Fibroblast of lung (primary cell): Measurements from ENCODE around the gene TMEM179.

Source experiments
- CTCF ChIP-seq, 2 donors: IDR thresholded peaks in 1 of 2; conservative IDR thresholded peaks in 1 of 2; 1 replicate in 1 of 2; 2 replicates in 1 of 2; pipeline ENCODE4 v1.5.1; 2011 to 2012; ENCODE audit warnings: low read length in 2 of 2, control low read depth in 1 of 2, inconsistent platforms in 1 of 2, low read depth in 1 of 2, mild to moderate bottlenecking in 1 of 2
- EZH2 ChIP-seq: IDR thresholded peaks from 2 replicates; pipeline ENCODE4 v1.5.1; 2012; ENCODE audit warnings: low read length, control low read depth, mild to moderate bottlenecking; ENCODE audit errors: missing control alignments

DNA sequence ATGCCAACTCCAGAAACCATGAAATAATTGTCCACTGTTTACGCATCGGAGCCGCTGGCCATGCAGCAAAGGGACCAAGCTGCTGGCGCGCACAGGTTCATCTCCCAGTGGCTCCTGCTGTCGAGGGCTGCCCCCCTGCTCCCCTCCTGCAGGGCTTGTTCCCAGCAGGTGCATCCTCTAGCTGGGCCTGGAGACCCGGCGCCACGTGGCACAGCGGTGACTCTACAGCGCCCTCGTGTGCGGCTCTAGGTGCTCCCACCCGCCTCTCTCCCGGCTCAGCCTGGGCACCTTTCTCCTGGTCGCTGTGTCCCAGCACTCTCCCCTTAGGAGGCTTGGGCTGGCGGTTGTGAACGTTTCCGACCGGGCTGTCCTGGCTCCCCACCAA, 47.3 kb upstream of the TMEM179 start:
- TF ChIP-seq CTCF (conservative IDR thresholded peaks at IDR 0.05 in 1 of 2, IDR thresholded peaks at IDR 0.05 in 1 of 2; ENCODE audit: low read depth in 1 of 2, low read length in 2 of 2) (no peak), EZH2 (no peak)
